Measurements from ENCODE around the gene DERA.
"Not testable (repeated sequence)": the region's sequence is repeated elsewhere in the genome, so short reads cannot be mapped to it uniquely, and the experiment has no call there.

DERA gene

GRCh38 chr12:15963271-15963670 lies 52.1 kb downstream of the DERA start:
- DNase-seq (ENCODE audit: low read depth, low spot score): no peak

GRCh38 chr12:15966426-15966825 lies 55.3 kb downstream of the DERA start:
- DNase-seq (ENCODE audit: low read depth, low spot score): no peak

GRCh38 chr12:15967053-15967452 lies 55.9 kb downstream of the DERA start:
- not testable (repeated sequence) for DNase-seq (ENCODE audit: low read depth, low spot score)

GRCh38 chr12:15971211-15971610 lies 60.1 kb downstream of the DERA start:
- no peak for DNase-seq (ENCODE audit: low read depth, low spot score)

- no peak for DNase-seq (ENCODE audit: low read depth, low spot score)
Measured at GRCh38 chr12:15972894-15973293, 61.8 kb downstream of the DERA start.

- no peak for DNase-seq (ENCODE audit: low read depth, low spot score)
Measured at GRCh38 chr12:15977999-15978951, 67.1 kb downstream of the DERA start.

GRCh38 chr12:15979096-15980092 lies 68.3 kb downstream of the DERA start:
- DNase-seq (ENCODE audit: low read depth, low spot score): no peak

GRCh38 chr12:15982071-15982470 lies 70.9 kb downstream of the DERA start:
- DNase-seq (ENCODE audit: low read depth, low spot score): no peak

- DNase-seq (ENCODE audit: low read depth, low spot score): no peak
Measured at GRCh38 chr12:15982471-15982870, 71.3 kb downstream of the DERA start.

- no peak for DNase-seq (ENCODE audit: low read depth, low spot score)
Measured at GRCh38 chr12:15982921-15983320, 71.8 kb downstream of the DERA start.

- DNase-seq (ENCODE audit: low read depth, low spot score): no peak
Measured at GRCh38 chr12:15984097-15984800, 73.1 kb downstream of the DERA start.

GRCh38 chr12:15984963-15985362 lies 73.8 kb downstream of the DERA start:
- DNase-seq (ENCODE audit: low read depth, low spot score): no peak

GRCh38 chr12:15987696-15988095 lies 76.6 kb downstream of the DERA start:
- DNase-seq (ENCODE audit: low read depth, low spot score): no peak

- DNase-seq (ENCODE audit: low read depth, low spot score): no peak
Measured at GRCh38 chr12:15988983-15989755, 78.0 kb downstream of the DERA start.

- no peak for DNase-seq (ENCODE audit: low read depth, low spot score)
Measured at GRCh38 chr12:15995801-15996200, 84.7 kb downstream of the DERA start.

- DNase-seq (ENCODE audit: low read depth, low spot score): no peak
Measured at GRCh38 chr12:15996254-15996653, 85.1 kb downstream of the DERA start.

- no peak for DNase-seq (ENCODE audit: low read depth, low spot score)
Measured at GRCh38 chr12:15996948-15997347, 85.8 kb downstream of the DERA start.

- no peak for DNase-seq (ENCODE audit: low read depth, low spot score)
Measured at GRCh38 chr12:15997910-15998309, 86.8 kb downstream of the DERA start.

- no peak for DNase-seq (ENCODE audit: low read depth, low spot score)
Measured at GRCh38 chr12:16002880-16003279, 91.7 kb downstream of the DERA start.

- no peak for DNase-seq (ENCODE audit: low read depth, low spot score)
Measured at GRCh38 chr12:16003460-16003859, 92.3 kb downstream of the DERA start.

GRCh38 chr12:16006752-16007151 lies 95.6 kb downstream of the DERA start:
- no peak for DNase-seq (ENCODE audit: low read depth, low spot score)

Measured in activated naive CD8-positive, alpha-beta T cell treated with anti-CD3 and anti-CD28 coated beads, Interleukin-2, amount 50 U/mL, for 16 hours (primary cell).